Measurements from ENCODE around the gene NKAIN2. TPM values are rescaled to one million over a fixed set of nuclear protein-coding genes. Genes with fewer than 3 reads are reported as not detected.
A peak's percentile ranks its signal among the peaks of the same experiment; 100 is the strongest.

The NKAIN2 gene
- total RNA-seq, 1 experiment from 2014 or later = not detected

DNA sequence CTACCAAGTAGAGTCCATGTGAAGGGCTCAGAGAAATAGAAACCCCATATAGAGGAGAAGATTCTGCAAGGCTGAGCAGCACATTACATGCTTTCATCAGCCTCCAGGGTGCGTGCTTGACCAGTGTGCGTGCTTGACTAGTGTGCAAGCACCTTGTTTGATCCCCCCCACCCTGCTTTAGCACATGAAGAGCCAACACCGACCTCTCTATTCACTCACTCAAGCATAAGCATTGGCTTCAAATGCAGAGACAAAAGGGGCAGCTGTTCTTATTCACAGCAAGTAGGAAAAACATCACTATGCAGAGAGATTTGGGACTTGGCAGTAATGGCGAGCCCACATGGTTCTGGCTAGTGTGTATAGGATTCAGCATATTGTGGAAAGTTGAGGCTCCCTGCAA, 879.8 kb downstream of the NKAIN2 start:
- ATAC-seq (peak; percentile 63; the same call in 1 of the 2 replicates), DNase-seq (ENCODE audit: low read depth, low spot score) (no peak)
- Histone ChIP-seq H3K79me2 (ENCODE audit: insufficient read depth, low read length) (no peaks in the 10 kb centered on the region), H3K4me2 (ENCODE audit: low read length) (no peak overlapping the region), H2AFZ (ENCODE audit: low read depth, low read length, poor library complexity, severe bottlenecking) (no peak overlapping the region), H3K4me3 (replicated peaks in 1 of 2; ENCODE audit: low read depth in 1 of 2, low read length in 2 of 2) (no peak overlapping the region), H3K9me2 (ENCODE audit: insufficient read depth) (no peaks in the 10 kb centered on the region), H3K27ac (ENCODE audit: low read depth, low read length) (no peak overlapping the region), H3K27me3 (ENCODE audit: insufficient read depth, low read length) (0 out of 2 replicates have a peak, but pooled peaks cover 3% of the 10 kb centered on the region), H4K20me1 (ENCODE audit: insufficient read depth) (no peaks in the 10 kb centered on the region), H3K4me1 (ENCODE audit: control insufficient read depth in 1 of 2, insufficient read depth in 2 of 2, low read length in 2 of 2) (no peaks in the 10 kb centered on the region), H3K9me3 (ENCODE audit: control insufficient read depth in 1 of 2, insufficient read depth in 1 of 2, low read depth in 1 of 2, low read length in 2 of 2) (no peaks in the 10 kb centered on the region), H3K9ac (ENCODE audit: low read length) (no peak overlapping the region), H3K36me3 (ENCODE audit: control insufficient read depth in 1 of 2, insufficient read depth in 2 of 2, low read length in 2 of 2) (no peaks in the 10 kb centered on the region)
- CTCF ChIA-PET = no interaction called here
- intact Hi-C loops (cut with micrococcal nuclease) = no loop called here
- TF ChIP-seq, protein P1, sequence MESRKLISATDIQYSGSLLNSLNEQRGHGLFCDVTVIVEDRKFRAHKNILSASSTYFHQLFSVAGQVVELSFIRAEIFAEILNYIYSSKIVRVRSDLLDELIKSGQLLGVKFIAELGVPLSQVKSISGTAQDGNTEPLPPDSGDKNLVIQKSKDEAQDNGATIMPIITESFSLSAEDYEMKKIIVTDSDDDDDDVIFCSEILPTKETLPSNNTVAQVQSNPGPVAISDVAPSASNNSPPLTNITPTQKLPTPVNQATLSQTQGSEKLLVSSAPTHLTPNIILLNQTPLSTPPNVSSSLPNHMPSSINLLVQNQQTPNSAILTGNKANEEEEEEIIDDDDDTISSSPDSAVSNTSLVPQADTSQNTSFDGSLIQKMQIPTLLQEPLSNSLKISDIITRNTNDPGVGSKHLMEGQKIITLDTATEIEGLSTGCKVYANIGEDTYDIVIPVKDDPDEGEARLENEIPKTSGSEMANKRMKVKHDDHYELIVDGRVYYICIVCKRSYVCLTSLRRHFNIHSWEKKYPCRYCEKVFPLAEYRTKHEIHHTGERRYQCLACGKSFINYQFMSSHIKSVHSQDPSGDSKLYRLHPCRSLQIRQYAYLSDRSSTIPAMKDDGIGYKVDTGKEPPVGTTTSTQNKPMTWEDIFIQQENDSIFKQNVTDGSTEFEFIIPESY (IDR thresholded peaks at IDR 0.05; ENCODE audit: extremely low read depth, insufficient replicate concordance, low read length) = no peak
- TF ChIP-seq SRF (IDR thresholded peaks at IDR 0.05; ENCODE audit: low read depth) = no peak
- no peak for TF ChIP-seq RAD21 (IDR thresholded peaks at IDR 0.05; ENCODE audit: low read depth)
- TF ChIP-seq, protein P2, sequence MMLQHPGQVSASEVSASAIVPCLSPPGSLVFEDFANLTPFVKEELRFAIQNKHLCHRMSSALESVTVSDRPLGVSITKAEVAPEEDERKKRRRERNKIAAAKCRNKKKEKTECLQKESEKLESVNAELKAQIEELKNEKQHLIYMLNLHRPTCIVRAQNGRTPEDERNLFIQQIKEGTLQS (IDR thresholded peaks at IDR 0.05) = no peak
- no peak for TF ChIP-seq POLR2A (IDR thresholded peaks at IDR 0.05; ENCODE audit: borderline replicate concordance, extremely low read depth, insufficient read depth, insufficient read length)
- no peak for TF ChIP-seq TCF7L2 (IDR thresholded peaks at IDR 0.05; ENCODE audit: borderline replicate concordance, extremely low read depth, insufficient read depth, insufficient read length)
- no peak for TF ChIP-seq EGR1 (IDR thresholded peaks at IDR 0.05; ENCODE audit: low read depth)
- TF ChIP-seq EZH2phosphoT487 (IDR thresholded peaks at IDR 0.05; ENCODE audit: borderline replicate concordance) = no peak
- POLR2A ChIA-PET = no interaction called here
- RAD21 ChIA-PET (ENCODE audit: low non-redundant PET in 1 of 2, low total read pairs in 2 of 2, uncharacterized antibody in 2 of 2, unreplicated experiment in 2 of 2) = no interaction called here
- BruUV-seq (replicated peaks) = no TSS peak

DNA sequence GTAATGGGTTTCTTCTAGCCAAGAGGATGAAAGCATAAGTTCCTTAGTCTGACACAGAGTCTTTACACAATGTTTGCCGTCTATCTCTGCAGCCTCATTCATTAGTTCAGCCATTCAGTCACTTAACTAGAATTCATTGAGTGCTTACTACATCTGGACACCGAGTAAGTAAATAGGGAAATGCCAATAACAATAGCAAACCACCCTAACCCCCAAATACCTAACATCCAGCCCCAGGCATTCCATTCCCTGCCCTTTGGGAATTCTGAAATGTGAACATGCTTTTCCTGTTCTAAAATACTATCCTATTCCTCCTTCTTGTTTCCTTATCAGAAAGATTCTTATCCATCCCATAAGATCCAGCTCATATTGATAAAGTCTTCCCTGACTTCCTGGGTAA, 881.0 kb downstream of the NKAIN2 start:
- Histone ChIP-seq H3K9me3 (ENCODE audit: control insufficient read depth in 1 of 2, insufficient read depth in 1 of 2, low read depth in 1 of 2, low read length in 2 of 2) (no peaks in the 10 kb centered on the region), H3K9me2 (ENCODE audit: insufficient read depth) (no peaks in the 10 kb centered on the region), H3K79me2 (ENCODE audit: insufficient read depth, low read length) (no peaks in the 10 kb centered on the region), H3K9ac (ENCODE audit: low read length) (no peak overlapping the region), H2AFZ (ENCODE audit: low read depth, low read length, poor library complexity, severe bottlenecking) (no peak overlapping the region), H3K27me3 (ENCODE audit: insufficient read depth, low read length) (0 out of 2 replicates have a peak, but pooled peaks cover 3% of the 10 kb centered on the region), H3K4me3 (replicated peaks in 1 of 2; ENCODE audit: low read depth in 1 of 2, low read length in 2 of 2) (no peak overlapping the region), H3K27ac (ENCODE audit: low read depth, low read length) (no peak overlapping the region), H3K36me3 (ENCODE audit: control insufficient read depth in 1 of 2, insufficient read depth in 2 of 2, low read length in 2 of 2) (no peaks in the 10 kb centered on the region), H3K4me2 (ENCODE audit: low read length) (no peak overlapping the region), H4K20me1 (ENCODE audit: insufficient read depth) (no peaks in the 10 kb centered on the region), H3K4me1 (ENCODE audit: control insufficient read depth in 1 of 2, insufficient read depth in 2 of 2, low read length in 2 of 2) (no peaks in the 10 kb centered on the region)
- ChIA-PET POLR2A (no interaction called here), CTCF (no interaction called here), RAD21 (ENCODE audit: low non-redundant PET in 1 of 2, low total read pairs in 2 of 2, uncharacterized antibody in 2 of 2, unreplicated experiment in 2 of 2) (no interaction called here)
- ATAC-seq = no peak
- intact Hi-C loops (cut with micrococcal nuclease) = no loop called here
- BruUV-seq (replicated peaks) = no TSS peak
- no peak for DNase-seq (ENCODE audit: low read depth, low spot score)
- TF ChIP-seq CEBPB (IDR thresholded peaks at IDR 0.05; ENCODE audit: low read depth) (no peak), FOSL1 (IDR thresholded peaks at IDR 0.05; ENCODE audit: low read depth) (no peak), SP1 (IDR thresholded peaks at IDR 0.05; ENCODE audit: low read depth) (no peak), TCF7L2 (IDR thresholded peaks at IDR 0.05; ENCODE audit: borderline replicate concordance, extremely low read depth, insufficient read depth, insufficient read length) (no peak), POLR2A (IDR thresholded peaks at IDR 0.05; ENCODE audit: borderline replicate concordance, extremely low read depth, insufficient read depth, insufficient read length) (no peak), CBX3 (IDR thresholded peaks at IDR 0.05; ENCODE audit: low read depth) (no peak), EZH2phosphoT487 (IDR thresholded peaks at IDR 0.05; ENCODE audit: borderline replicate concordance) (no peak)
- TF ChIP-seq, protein P3, sequence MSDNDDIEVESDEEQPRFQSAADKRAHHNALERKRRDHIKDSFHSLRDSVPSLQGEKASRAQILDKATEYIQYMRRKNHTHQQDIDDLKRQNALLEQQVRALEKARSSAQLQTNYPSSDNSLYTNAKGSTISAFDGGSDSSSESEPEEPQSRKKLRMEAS (IDR thresholded peaks at IDR 0.05) = no peak
- TF ChIP-seq, protein P4, sequence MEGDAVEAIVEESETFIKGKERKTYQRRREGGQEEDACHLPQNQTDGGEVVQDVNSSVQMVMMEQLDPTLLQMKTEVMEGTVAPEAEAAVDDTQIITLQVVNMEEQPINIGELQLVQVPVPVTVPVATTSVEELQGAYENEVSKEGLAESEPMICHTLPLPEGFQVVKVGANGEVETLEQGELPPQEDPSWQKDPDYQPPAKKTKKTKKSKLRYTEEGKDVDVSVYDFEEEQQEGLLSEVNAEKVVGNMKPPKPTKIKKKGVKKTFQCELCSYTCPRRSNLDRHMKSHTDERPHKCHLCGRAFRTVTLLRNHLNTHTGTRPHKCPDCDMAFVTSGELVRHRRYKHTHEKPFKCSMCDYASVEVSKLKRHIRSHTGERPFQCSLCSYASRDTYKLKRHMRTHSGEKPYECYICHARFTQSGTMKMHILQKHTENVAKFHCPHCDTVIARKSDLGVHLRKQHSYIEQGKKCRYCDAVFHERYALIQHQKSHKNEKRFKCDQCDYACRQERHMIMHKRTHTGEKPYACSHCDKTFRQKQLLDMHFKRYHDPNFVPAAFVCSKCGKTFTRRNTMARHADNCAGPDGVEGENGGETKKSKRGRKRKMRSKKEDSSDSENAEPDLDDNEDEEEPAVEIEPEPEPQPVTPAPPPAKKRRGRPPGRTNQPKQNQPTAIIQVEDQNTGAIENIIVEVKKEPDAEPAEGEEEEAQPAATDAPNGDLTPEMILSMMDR (IDR thresholded peaks at IDR 0.05 in 2 of 3, conservative IDR thresholded peaks at IDR 0.05 in 1 of 3; ENCODE audit: borderline replicate concordance in 1 of 3, insufficient read depth in 1 of 3, low read depth in 2 of 3, low read length in 2 of 3) = no peak
- TF ChIP-seq, protein P1 (IDR thresholded peaks at IDR 0.05; ENCODE audit: extremely low read depth, insufficient replicate concordance, low read length) = no peak
